NOMO-1 treated with DMSO at 0.1 percent for 48 hours (cell line): ENCODE measurements around the gene ODC1.
"Not testable (repeated sequence)": the region's sequence is repeated elsewhere in the genome, so short reads cannot be mapped to it uniquely, and the experiment has no call there.

Source experiments
- DNase-seq: peaks from one replicate; lab custom pipeline; 2025; ENCODE audit not compliant: unreplicated experiment; lab: John Stamatoyannopoulos, UW

The ODC1 gene

DNA sequence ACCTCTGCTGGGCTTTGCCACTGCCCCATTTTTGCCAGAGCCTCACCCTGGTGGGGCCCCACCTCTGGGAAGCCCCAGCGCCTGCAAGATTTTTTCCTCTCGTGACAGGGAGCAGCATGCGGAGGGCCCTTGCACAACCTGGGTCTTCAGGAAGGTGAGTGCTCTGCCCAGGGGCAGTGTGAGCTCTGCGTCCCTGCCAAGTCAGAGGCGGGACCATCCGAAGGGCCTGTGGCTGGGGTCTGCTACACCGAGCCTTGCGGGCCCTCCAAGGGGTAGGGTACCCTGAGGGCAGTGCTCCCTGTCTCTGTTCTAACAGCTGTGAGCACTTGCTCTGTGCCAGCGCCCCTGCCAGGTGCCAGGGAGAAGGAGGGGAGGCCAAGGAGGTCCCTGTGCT is 5.8 kb upstream of the ODC1 start:
- no peak for DNase-seq

- no peak for DNase-seq
Observed at GRCh38 chr2:10452956-10453904, 5.1 kb upstream of the ODC1 start.

DNA sequence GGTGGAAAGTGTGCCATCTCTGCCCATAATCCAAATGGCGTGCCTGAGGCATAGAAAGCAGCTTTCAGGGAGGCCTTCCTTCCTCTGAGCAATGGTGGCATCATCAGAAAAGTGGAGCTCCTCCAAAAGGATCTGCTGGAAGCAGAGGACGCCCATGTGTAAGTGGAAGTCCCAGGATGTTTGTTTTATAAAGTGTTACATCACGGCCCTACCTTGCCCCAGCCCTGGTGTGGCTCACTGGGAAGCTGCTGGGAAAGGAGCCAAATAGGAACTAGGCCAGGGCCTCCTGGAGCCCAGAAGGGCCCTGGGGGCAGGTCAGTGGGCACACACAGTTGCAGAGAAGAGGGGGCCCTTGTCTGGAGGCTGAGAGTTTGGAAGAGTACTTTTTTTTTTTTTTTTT is 4.2 kb upstream of the ODC1 start:
- no peak for DNase-seq

GRCh38 chr2:10451819-10452218 is 3.7 kb upstream of the ODC1 start:
- DNase-seq: no peak

- DNase-seq: no peak
Observed at GRCh38 chr2:10449838-10450691, 1.9 kb upstream of the ODC1 start.

DNA sequence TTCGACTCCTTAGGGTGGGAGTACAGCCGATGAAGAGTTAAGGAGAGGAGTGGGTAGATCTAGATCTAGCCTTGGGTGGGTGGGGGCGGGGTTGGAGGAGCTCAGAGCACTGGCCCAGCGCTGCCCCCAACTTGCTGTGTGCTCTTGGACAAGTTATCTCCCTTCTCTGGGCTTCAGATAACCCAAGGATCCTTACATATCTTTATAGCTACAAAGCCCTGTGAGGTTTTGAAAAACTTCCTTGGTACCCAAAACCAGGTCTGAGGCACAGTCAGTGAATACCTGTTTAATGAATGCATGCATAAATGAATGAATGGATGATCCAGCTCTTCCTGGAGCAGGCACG is 1.3 kb upstream of the ODC1 start:
- no peak for DNase-seq

GRCh38 chr2:10448576-10449485 is 704 bp upstream of the ODC1 start:
- peak; percentile 92 for DNase-seq

GRCh38 chr2:10447300-10447894 is 730 bp downstream of the ODC1 start:
- DNase-seq: peak; percentile 69

GRCh38 chr2:10446631-10447030 is 1.5 kb downstream of the ODC1 start:
- DNase-seq: no peak

DNA sequence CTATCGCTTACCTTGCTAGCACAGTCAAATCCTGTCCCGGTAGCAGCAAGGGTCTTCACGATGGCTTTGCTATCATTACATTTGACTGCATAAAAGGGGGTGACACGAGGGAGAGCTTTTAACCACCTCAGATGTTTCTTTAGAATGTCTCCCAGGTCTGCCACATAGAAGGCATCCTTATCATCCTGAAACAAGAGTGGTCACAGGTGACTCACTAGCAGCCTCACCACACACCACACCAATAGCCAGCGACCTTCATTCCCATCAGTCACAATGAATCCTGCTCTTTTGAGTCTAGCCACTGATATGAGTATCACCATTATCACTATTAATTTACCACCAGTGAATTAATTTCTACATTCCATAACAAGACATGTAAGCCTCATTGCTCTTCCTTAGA is 3.7 kb downstream of the ODC1 start:
- DNase-seq: no peak

- not testable (repeated sequence) for DNase-seq
Observed at GRCh38 chr2:10442469-10443126, 5.5 kb downstream of the ODC1 start.

DNA sequence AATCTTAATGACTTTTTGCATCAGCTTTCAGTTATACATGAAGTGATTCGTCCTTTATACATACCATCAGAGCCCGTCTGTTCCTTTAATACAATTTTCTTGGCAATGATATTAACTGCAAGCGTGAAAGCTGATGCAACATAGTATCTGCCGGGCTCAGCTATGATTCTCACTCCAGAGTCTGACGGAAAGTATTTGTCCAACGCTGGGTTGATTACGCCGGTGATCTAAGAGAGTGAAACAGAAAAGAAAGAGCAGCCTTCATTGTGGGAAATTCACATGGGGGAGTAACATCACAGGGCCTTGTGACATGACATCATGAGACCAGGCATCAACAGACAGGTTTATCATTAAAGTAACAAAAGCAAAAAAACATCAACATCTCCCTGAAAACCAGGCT is 6.2 kb downstream of the ODC1 start:
- DNase-seq: no peak

GRCh38 chr2:10440736-10441135 is 7.4 kb downstream of the ODC1 start:
- no peak for DNase-seq

DNA sequence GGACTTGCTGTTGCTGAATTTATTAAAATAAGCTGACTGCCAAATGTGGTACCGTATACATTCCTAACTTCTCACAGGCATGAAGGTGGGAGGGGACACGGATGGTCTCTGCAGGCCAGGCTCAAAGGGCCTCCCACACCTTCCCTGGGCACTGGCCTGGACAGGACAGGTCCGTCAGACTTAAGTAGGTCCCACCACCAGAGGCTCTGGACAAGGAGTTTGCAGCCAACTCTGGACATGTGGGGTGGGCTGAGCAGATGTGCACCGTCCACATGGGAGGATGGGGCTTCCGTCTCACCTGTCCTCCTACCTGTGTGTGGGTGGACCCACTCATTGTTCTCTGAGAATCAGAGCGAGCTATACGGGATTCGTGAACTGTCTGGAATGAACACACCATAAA is 8.2 kb downstream of the ODC1 start:
- no peak for DNase-seq

DNA sequence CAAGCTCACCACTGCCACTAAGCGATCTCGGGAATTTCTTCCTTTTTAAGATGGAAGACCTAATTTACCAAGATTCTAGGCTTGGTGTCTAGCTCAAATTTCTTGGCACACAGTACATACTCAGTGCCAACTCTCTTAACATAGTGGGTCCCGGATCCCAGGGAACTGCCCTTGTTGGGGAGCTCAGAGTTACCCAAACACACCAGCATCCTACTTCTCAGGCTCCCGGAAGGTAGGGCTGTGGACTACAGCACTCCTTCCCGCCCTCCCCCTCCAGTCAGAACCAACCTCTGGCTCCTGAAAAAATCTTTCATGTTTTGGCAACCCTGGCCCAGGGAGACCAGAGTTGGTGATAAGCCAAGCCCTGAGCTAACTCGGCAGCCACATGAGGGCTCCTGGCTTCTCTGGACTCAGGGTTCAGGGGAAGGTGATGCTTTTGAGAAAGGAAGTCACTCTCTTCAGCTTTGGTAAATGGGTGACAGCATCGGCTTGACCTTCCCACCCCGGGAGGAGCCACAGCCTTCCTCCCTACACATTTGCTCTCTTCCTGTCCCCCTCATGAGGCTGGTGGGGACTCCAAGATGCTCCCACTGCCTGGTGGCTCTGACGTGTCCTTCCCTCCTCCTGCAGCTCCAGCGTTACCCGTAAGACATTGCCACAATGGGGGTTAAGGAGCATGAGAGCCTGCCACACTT is 8.8 kb downstream of the ODC1 start:
- DNase-seq: no peak

- DNase-seq: no peak
Observed at GRCh38 chr2:10438688-10439087, 9.4 kb downstream of the ODC1 start.

DNA sequence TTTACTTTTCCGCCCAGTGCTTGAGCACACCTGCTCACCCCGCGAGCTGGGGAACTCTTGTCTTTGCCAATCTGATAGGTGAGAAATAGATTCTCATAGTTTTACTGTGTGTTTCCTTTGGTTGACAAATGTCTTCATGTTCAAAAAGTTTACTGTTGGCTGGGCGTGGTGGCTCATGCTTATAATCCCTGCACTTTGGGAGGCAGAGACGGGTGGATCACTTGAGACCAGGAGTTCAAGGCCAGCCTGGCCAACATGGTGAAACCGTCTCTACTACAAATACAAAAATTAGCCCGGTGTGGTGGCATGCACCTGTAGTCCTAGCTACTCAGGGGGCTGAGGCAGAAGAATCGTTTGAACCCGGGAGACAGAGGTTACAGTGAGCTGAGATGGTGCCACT is 10.3 kb downstream of the ODC1 start:
- no peak for DNase-seq

GRCh38 chr2:10436583-10437110 is 11.5 kb downstream of the ODC1 start:
- DNase-seq: no peak

DNA sequence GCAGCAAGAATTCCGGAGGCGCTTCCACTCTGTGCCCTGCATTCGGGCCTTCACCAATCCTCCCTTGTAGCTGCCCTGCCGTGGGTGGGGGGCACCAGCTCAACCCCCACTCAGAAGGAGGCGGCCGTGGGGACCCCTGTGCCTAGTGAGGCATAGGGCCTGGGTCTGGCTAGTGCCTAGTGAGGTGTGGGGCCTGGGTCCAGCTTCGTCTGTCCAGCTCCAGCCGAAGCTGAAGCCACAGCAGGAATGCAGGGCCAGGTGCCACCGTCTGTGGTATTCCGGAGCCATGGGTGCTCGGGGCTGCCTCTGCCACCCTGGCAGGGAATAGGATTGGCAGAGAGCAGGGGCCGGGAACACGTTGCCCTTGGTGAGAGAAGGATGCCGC is 12.3 kb downstream of the ODC1 start:
- no peak for DNase-seq
